AG09309 (cell line): ENCODE data around the gene SCO2.

Experiments
- DNase-seq: peaks from one replicate; pipeline ENCODE4 v3.0.0-alpha.2; 2010; ENCODE audit warnings: low read depth
- H3K4me3 ChIP-seq: 2 replicates; pipeline ENCODE4 v1.5.1; 2011; ENCODE audit warnings: mild to moderate bottlenecking, low read depth, low read length, moderate library complexity; ENCODE audit not compliant: control insufficient read depth
- CTCF ChIP-seq: IDR thresholded peaks from 2 replicates; pipeline ENCODE4 v1.5.1; 2011; ENCODE audit warnings: mild to moderate bottlenecking, low read depth, low read length, inconsistent platforms; ENCODE audit not compliant: insufficient read depth, control insufficient read depth; ENCODE audit errors: missing control alignments

Gene SCO2

DNA sequence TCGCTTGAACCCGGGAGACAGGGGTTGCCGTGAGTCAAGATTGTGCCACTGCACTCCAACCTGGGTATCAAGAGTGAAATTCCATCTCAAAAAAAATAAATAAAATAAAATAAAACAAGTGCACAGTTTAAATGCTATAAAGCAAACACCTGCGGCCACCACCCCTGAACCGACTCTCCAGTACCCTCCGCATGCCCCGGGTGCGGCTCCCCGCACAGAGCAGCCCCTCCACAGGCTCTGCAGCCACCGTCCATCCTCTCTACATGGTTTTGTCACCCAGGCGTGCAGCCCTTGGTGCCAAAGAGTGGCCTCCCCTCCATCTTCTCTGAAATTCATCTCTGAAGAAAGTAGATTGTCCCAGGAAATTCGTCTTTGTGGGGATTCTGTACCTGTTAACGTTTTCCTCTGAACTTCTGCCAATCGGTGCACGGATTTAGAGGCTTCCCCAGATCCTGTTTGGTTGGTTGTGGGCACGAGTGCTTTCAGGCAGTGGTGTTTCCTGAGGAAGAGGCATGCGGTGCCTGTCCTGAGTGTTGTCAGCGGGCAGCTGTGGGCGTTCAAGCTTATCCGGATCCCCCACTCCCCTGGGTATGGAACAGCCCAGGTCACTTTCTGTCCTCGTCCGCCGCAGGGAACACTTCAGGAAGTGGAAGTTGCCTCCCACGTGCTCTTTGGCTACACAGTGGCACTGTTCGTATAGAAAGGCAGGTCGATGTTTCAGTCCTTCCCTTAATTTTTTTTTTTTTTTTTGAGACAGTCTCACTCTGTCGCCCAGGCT, 34.7 kb downstream of the SCO2 start:
- no peak overlapping the region for H3K4me3 ChIP-seq
- no peak for TF ChIP-seq CTCF
- DNase-seq, result no peak

- DNase-seq, result no peak
- TF ChIP-seq CTCF, result no peak
- no peak overlapping the region for H3K4me3 ChIP-seq
Observed at GRCh38 chr22:50489363-50490243, 35.8 kb downstream of the SCO2 start.

GRCh38 chr22:50488886-50489285, 36.5 kb downstream of the SCO2 start:
- TF ChIP-seq CTCF, result no peak
- no peak overlapping the region for H3K4me3 ChIP-seq
- DNase-seq, result no peak

DNA sequence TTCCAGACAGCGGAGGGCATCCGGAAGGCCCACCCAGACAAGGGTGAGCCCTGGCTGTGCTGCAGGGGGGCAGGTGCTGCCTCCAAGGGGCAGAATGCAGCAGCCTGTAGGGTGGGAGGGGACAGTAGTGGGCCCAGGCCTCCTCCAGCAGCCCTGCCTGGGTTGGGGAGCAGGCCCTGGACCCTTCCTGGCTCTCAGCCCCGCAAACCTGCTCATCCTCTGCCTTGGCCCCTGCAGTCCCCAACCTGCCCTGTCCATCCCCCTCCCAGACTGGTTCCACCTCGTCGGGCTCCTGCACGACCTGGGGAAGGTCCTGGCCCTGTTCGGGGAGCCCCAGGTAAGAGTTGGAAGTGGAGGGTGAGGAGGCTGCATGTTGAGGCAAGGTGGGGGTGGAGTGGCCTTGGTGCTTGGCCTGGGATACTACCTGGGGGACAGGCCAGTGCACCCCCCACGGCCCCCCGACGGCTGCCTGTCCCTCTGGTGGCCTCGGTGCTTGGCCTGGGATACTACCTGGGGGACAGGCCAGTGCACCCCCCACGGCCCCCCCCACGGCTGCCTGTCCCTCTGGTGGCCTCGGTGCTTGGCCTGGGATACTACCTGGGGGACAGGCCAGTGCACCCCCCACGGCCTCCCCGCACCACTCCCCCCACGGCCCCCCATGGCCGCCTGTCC, 37.3 kb downstream of the SCO2 start:
- no peak for DNase-seq
- H3K4me3 ChIP-seq, result no peak overlapping the region
- TF ChIP-seq CTCF, result no peak

- no peak overlapping the region for H3K4me3 ChIP-seq
- no peak for TF ChIP-seq CTCF
- DNase-seq, result no peak
Observed at GRCh38 chr22:50487290-50488005, 38.0 kb downstream of the SCO2 start.

- no peak for TF ChIP-seq CTCF
- DNase-seq, result no peak
- H3K4me3 ChIP-seq, result no peak within 1 kb of the TSS
Observed at GRCh38 chr22:50486561-50487289, 38.7 kb downstream of the SCO2 start, which contains the start of gene MIOX. Gene MIOX, plus strand, starts transcription at chr22:50486859. Its CDS starts 39 bp downstream, at chr22:50486898.
